ENCODE results near the gene SH3BP1. TPM values are rescaled to one million over a fixed set of nuclear protein-coding genes. Genes with fewer than 3 reads are reported as not detected.
A peak's percentile ranks its signal among the peaks of the same experiment; 100 is the strongest.
"Not testable (repeated sequence)": the region's sequence is repeated elsewhere in the genome, so short reads cannot be mapped to it uniquely, and the experiment has no call there.

SH3BP1 gene, protein sequence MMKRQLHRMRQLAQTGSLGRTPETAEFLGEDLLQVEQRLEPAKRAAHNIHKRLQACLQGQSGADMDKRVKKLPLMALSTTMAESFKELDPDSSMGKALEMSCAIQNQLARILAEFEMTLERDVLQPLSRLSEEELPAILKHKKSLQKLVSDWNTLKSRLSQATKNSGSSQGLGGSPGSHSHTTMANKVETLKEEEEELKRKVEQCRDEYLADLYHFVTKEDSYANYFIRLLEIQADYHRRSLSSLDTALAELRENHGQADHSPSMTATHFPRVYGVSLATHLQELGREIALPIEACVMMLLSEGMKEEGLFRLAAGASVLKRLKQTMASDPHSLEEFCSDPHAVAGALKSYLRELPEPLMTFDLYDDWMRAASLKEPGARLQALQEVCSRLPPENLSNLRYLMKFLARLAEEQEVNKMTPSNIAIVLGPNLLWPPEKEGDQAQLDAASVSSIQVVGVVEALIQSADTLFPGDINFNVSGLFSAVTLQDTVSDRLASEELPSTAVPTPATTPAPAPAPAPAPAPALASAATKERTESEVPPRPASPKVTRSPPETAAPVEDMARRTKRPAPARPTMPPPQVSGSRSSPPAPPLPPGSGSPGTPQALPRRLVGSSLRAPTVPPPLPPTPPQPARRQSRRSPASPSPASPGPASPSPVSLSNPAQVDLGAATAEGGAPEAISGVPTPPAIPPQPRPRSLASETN
- 100 to 1,000 TPM in 2 of 4 donors, 10 to 100 TPM in 2; 53.1 to 158 (median 84.7) TPM for total RNA-seq

GRCh38 chr22:37639070-37639760 lies at the start of gene SH3BP1:
TSS of gene SH3BP1 (plus strand) at chr22:37639669. CDS start at chr22:37639788, 119 bp downstream.
- TF ChIP-seq POLR2A (IDR thresholded peaks at IDR 0.05) (peak; percentile 67), EP300 (IDR thresholded peaks at IDR 0.05; ENCODE audit: low read depth) (no peak), POLR2AphosphoS5 (IDR thresholded peaks at IDR 0.05) (peak; percentile 25 to 57 (median 43))
- TF ChIP-seq, protein P1, sequence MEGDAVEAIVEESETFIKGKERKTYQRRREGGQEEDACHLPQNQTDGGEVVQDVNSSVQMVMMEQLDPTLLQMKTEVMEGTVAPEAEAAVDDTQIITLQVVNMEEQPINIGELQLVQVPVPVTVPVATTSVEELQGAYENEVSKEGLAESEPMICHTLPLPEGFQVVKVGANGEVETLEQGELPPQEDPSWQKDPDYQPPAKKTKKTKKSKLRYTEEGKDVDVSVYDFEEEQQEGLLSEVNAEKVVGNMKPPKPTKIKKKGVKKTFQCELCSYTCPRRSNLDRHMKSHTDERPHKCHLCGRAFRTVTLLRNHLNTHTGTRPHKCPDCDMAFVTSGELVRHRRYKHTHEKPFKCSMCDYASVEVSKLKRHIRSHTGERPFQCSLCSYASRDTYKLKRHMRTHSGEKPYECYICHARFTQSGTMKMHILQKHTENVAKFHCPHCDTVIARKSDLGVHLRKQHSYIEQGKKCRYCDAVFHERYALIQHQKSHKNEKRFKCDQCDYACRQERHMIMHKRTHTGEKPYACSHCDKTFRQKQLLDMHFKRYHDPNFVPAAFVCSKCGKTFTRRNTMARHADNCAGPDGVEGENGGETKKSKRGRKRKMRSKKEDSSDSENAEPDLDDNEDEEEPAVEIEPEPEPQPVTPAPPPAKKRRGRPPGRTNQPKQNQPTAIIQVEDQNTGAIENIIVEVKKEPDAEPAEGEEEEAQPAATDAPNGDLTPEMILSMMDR (IDR thresholded peaks at IDR 0.05) = peak in 2 of 5 experiments; percentile 9 to 35
- peak within 1 kb of the TSS; percentile 61 to 77 (median 72) for H3K4me3 ChIP-seq
- H3K9me3 ChIP-seq = no peaks in the 10 kb centered on the region
- peak within 1 kb of the TSS; percentile 89 to 93 (median 92) for H3K27ac ChIP-seq
- H3K36me3 ChIP-seq = no peaks in the 10 kb centered on the region
- 7% methylated on average over 15 of the region's 57 CpGs; no CpG with 5 or more reads in 1 of the 2 donors for WGBS, 2 donors (ENCODE audit: low coverage in 1 of 2)
- in situ Hi-C loops (cut with MboI; ENCODE audit: low pct_ligation_motif_present in 1 of 4, low pct_unique_long_range_greater_than_20kb in 1 of 4, low sequenced_read_pairs in 3 of 4) (no loop called here), intact Hi-C loops (cut with DNase I; ENCODE audit: low total_unique reads) (no loop called here)
- peak; percentile 81 for DNase-seq
- no peaks in the 10 kb centered on the region for H3K27me3 ChIP-seq
- peaks cover 58 to 93% (median 78%) of the 10 kb centered on the region in 4 donors for H3K4me1 ChIP-seq

DNA sequence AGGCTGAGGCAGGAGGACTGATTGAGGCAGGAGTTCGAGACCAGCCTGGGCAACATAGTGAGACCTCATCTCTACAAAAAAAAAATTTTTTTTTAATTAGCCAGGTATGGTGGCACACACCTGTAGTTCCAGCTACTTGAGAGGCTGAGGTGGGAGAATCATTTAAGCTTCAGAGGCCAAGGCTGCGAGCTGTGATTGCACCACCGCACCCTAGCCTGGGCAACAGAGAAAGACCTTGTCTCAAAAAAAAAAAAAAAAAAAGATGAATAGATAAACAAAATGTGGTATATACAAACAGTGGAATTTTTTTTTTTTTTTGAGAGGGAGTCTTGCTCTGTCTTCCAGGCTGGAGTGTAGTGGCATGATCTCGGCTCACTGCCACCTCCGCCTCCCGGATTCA lies 48.4 kb upstream of the SH3BP1 start:
- 77 to 84% methylated on average over 5 to 6 of the region's 6 CpGs for WGBS, 2 donors (ENCODE audit: low coverage in 1 of 2)
- in situ Hi-C loops (cut with MboI; ENCODE audit: low pct_ligation_motif_present in 1 of 4, low pct_unique_long_range_greater_than_20kb in 1 of 4, low sequenced_read_pairs in 3 of 4); H3K27me3 ChIP-seq; intact Hi-C loops (cut with DNase I; ENCODE audit: low total_unique reads); DNase-seq; H3K4me3 ChIP-seq; H3K36me3 ChIP-seq; H3K9me3 ChIP-seq: not testable (repeated sequence)
- peak overlapping the region in 1 of 4 donors; percentile 17 for H3K27ac ChIP-seq
- H3K4me1 ChIP-seq = peaks cover 0 to 25% (median 16%) of the 10 kb centered on the region in 4 donors

DNA sequence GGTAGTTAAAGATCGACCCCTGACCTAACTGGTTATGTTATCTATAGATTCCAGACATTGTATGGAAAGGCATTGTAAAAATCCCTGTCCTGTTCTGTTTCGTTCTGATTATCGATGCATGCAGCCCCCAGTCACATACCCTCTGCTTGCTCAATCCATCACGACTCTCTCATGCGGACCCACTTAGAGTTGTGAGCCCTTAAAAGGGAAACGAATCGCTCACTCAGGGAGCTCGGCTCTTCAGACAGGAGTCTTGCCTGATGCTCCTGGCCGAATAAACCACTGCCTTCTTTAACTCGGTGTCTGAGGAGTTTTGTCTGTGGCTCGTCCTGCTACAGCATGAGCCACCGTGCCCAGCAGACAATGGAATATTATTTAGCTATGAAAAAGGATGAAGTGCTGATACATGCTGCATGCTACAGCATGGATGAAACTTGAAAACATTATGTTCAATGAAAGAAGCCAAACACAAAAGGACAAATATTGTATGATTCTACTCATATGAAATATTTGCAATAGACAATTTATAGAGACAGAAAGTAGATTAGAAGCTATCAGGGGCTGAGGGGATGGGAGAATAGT lies 47.6 kb upstream of the SH3BP1 start:
- Histone ChIP-seq H3K4me1 (peaks cover 0 to 25% (median 16%) of the 10 kb centered on the region in 4 donors), H3K36me3 (no peaks in the 10 kb centered on the region), H3K27me3 (no peaks in the 10 kb centered on the region), H3K4me3 (no peak overlapping the region), H3K9me3 (no peaks in the 10 kb centered on the region), H3K27ac (peak overlapping the region in 3 of 4 donors; percentile 30 to 48 (median 40))
- in situ Hi-C loops (cut with MboI; ENCODE audit: low pct_ligation_motif_present in 1 of 4, low pct_unique_long_range_greater_than_20kb in 1 of 4, low sequenced_read_pairs in 3 of 4) (no loop called here), intact Hi-C loops (cut with DNase I; ENCODE audit: low total_unique reads) (no loop called here)
- 79 to 89% methylated on average over 7 to 12 of the region's 12 CpGs for WGBS, 2 donors (ENCODE audit: low coverage in 1 of 2)
- TF ChIP-seq POLR2AphosphoS5 (IDR thresholded peaks at IDR 0.05) (no peak), EP300 (IDR thresholded peaks at IDR 0.05; ENCODE audit: low read depth) (no peak)
- TF ChIP-seq, protein P1 (IDR thresholded peaks at IDR 0.05) = no peak
- DNase-seq = no peak

GRCh38 chr22:37594237-37594636 lies 45.2 kb upstream of the SH3BP1 start:
- Histone ChIP-seq H3K27ac (no peak overlapping the region), H3K4me1 (peaks cover 0 to 22% (median 7%) of the 10 kb centered on the region in 4 donors), H3K27me3 (no peaks in the 10 kb centered on the region), H3K36me3 (no peaks in the 10 kb centered on the region), H3K4me3 (no peak overlapping the region), H3K9me3 (no peaks in the 10 kb centered on the region)
- intact Hi-C loops (cut with DNase I; ENCODE audit: low total_unique reads) (no loop called here), in situ Hi-C loops (cut with MboI; ENCODE audit: low pct_ligation_motif_present in 1 of 4, low pct_unique_long_range_greater_than_20kb in 1 of 4, low sequenced_read_pairs in 3 of 4) (no loop called here)
- DNase-seq = no peak
- no peak for TF ChIP-seq POLR2A (IDR thresholded peaks at IDR 0.05)
- no peak for TF ChIP-seq POLR2AphosphoS5 (IDR thresholded peaks at IDR 0.05)
- TF ChIP-seq EP300 (IDR thresholded peaks at IDR 0.05; ENCODE audit: low read depth) = no peak
- TF ChIP-seq, protein P1 (IDR thresholded peaks at IDR 0.05) = no peak
- WGBS, 2 donors (ENCODE audit: low coverage in 1 of 2) = 84% methylated on average over 5 of the region's 5 CpGs; no CpG with 5 or more reads in 1 of the 2 donors
